GM18498 (cell line): ENCODE data around the gene NACC2.

ENCODE experiments used
- ATAC-seq: cut with Tn5 transposase; IDR thresholded peaks from one replicate; pipeline ENCODE4 v1.9.1; 2021; ENCODE audit warnings: mild to moderate bottlenecking, moderate library complexity; ENCODE audit not compliant: unreplicated experiment

The NACC2 gene

GRCh38 chr9:136095070-136096058 is at the start of gene NACC2:
Gene NACC2 (minus strand): TSS chr9:136095289. CDS start chr9:136050521, 44,768 bp downstream.
- ATAC-seq = no peak

GRCh38 chr9:136144450-136144849 is 49.4 kb upstream of the NACC2 start:
- ATAC-seq = no peak

GRCh38 chr9:136143215-136144001 is 48.3 kb upstream of the NACC2 start:
- no peak for ATAC-seq

GRCh38 chr9:136142859-136143214 is 47.7 kb upstream of the NACC2 start:
- no peak for ATAC-seq

GRCh38 chr9:136142414-136142796 is 47.3 kb upstream of the NACC2 start:
- ATAC-seq = no peak

- no peak for ATAC-seq
These were observed 46.8 kb upstream of the NACC2 start for GRCh38 chr9:136141682-136142413.

- ATAC-seq = no peak
These were observed 45.9 kb upstream of the NACC2 start for GRCh38 chr9:136140966-136141365.

GRCh38 chr9:136140046-136140445 is 45.0 kb upstream of the NACC2 start:
- no peak for ATAC-seq

- no peak for ATAC-seq
These were observed 43.5 kb upstream of the NACC2 start for GRCh38 chr9:136138566-136138965.

- ATAC-seq = no peak
These were observed 42.5 kb upstream of the NACC2 start for GRCh38 chr9:136137321-136138265.

GRCh38 chr9:136136127-136136925 is 41.2 kb upstream of the NACC2 start:
- no peak for ATAC-seq

- no peak for ATAC-seq
These were observed 40.4 kb upstream of the NACC2 start for GRCh38 chr9:136135326-136136126.

GRCh38 chr9:136133959-136134484 is 38.9 kb upstream of the NACC2 start:
- ATAC-seq = no peak

GRCh38 chr9:136133191-136133958 is 38.3 kb upstream of the NACC2 start:
- no peak for ATAC-seq

GRCh38 chr9:136132512-136133050 is 37.5 kb upstream of the NACC2 start:
- ATAC-seq = no peak

GRCh38 chr9:136131629-136132511 is 36.8 kb upstream of the NACC2 start:
- no peak for ATAC-seq
